HEK293 (cell line): ENCODE measurements around the gene AK8.

ENCODE experiments used
- CTCF ChIA-PET: fragments of 350-600 bp; formaldehyde crosslinking; extraction: SDS; loops from one replicate; lab custom pipeline; 2021; ENCODE audit warnings: antibody characterized with exemption; lab: Yijun Ruan, JAX
- POLR2A ChIA-PET: fragments of 300-600 bp; formaldehyde crosslinking; extraction: SDS; loops from one replicate; lab custom pipeline; 2020; ENCODE audit warnings: antibody characterized with exemption, inconsistent platforms; lab: Yijun Ruan, JAX
- H3K27ac ChIP-seq: fragments of 200-500 bp; sonication (Bioruptor generic); 2 replicates; pipeline ENCODE4 v1.5.1; 2014; ENCODE audit warnings: low read depth, low read length, control low read depth, inconsistent platforms; ENCODE audit errors: extremely low read depth
- H3K36me3 ChIP-seq, 2 experiments: fragments of 200-500 bp in 1 of 2; sonication (Bioruptor generic) in 1 of 2; 1 replicate in 1 of 2; 2 replicates in 1 of 2; pipeline ENCODE4 v1.5.1; 2014 to 2017; ENCODE audit warnings: inconsistent platforms in 2 of 2, low read length in 2 of 2; ENCODE audit not compliant: control insufficient read depth in 2 of 2, insufficient read depth in 1 of 2
- H3K4me1 ChIP-seq: fragments of 200-500 bp; sonication (Bioruptor generic); 2 replicates; pipeline ENCODE4 v1.5.1; 2014; ENCODE audit warnings: mild to moderate bottlenecking, low read length, inconsistent platforms; ENCODE audit not compliant: control insufficient read depth, insufficient read depth
- H3K4me3 ChIP-seq: 2 replicates; pipeline ENCODE4 v1.5.1; 2011; ENCODE audit warnings: low read depth, mild to moderate bottlenecking, control low read depth, low read length, moderate library complexity
- H3K9me3 ChIP-seq: fragments of 200-500 bp; sonication (Bioruptor generic); 2 replicates; pipeline ENCODE4 v1.5.1; 2014; ENCODE audit warnings: low read depth, low read length, inconsistent platforms; ENCODE audit not compliant: control insufficient read depth, insufficient read depth
- GFI1B ChIP-seq: fragments of 450-650 bp; formaldehyde crosslinking; IDR thresholded peaks from 2 replicates; pipeline ENCODE4 v1.5.1; 2016; ENCODE audit warnings: missing biosample characterization, missing genetic modification characterization
- MZF1 ChIP-seq: fragments of 450-650 bp; formaldehyde crosslinking; IDR thresholded peaks from 2 replicates; pipeline ENCODE4 v1.5.1; 2017; ENCODE audit warnings: missing biosample characterization, missing genetic modification characterization, borderline replicate concordance
- OVOL3 ChIP-seq: fragments of 450-650 bp; formaldehyde crosslinking; IDR thresholded peaks from 2 replicates; pipeline ENCODE4 v1.5.1; 2016; ENCODE audit warnings: missing biosample characterization, missing genetic modification characterization
- SALL2 ChIP-seq: fragments of 450-650 bp; formaldehyde crosslinking; IDR thresholded peaks from 2 replicates; pipeline ENCODE4 v1.5.0; 2017; ENCODE audit warnings: missing biosample characterization, mild to moderate bottlenecking, missing genetic modification characterization, borderline replicate concordance
- ZBTB49 ChIP-seq: fragments of 450-650 bp; formaldehyde crosslinking; IDR thresholded peaks from 2 replicates; pipeline ENCODE4 v1.5.1; 2016; ENCODE audit warnings: missing biosample characterization, missing genetic modification characterization, low read depth
- ZFP37 ChIP-seq: fragments of 450-650 bp; formaldehyde crosslinking; IDR thresholded peaks from 2 replicates; pipeline ENCODE4 v1.5.1; 2016; ENCODE audit warnings: missing biosample characterization, missing genetic modification characterization
- ZNF121 ChIP-seq: fragments of 450-650 bp; formaldehyde crosslinking; IDR thresholded peaks from 2 replicates; pipeline ENCODE4 v1.5.1; 2016; ENCODE audit warnings: missing biosample characterization, missing genetic modification characterization
- ZNF169 ChIP-seq: fragments of 450-650 bp; formaldehyde crosslinking; IDR thresholded peaks from 2 replicates; pipeline ENCODE4 v1.5.1; 2016; ENCODE audit warnings: missing biosample characterization, missing genetic modification characterization
- ZNF19 ChIP-seq: fragments of 450-650 bp; formaldehyde crosslinking; IDR thresholded peaks from 2 replicates; pipeline ENCODE4; 2016; ENCODE audit warnings: missing biosample characterization, missing genetic modification characterization, low read depth
- ZNF221 ChIP-seq: fragments of 450-650 bp; formaldehyde crosslinking; IDR thresholded peaks from 2 replicates; pipeline ENCODE4 v1.5.1; 2017; ENCODE audit warnings: missing biosample characterization, missing genetic modification characterization, borderline replicate concordance
- ZNF274 ChIP-seq, 2 experiments: fragments of 200-500 bp in 1 of 2; fragments of 450-650 bp in 1 of 2; sonication (Bioruptor generic) in 1 of 2; formaldehyde crosslinking in 1 of 2; IDR thresholded peaks; 2 replicates each; pipeline versions ENCODE4 v1.5.1 to v1.6.1; 2014 to 2016; ENCODE audit warnings: borderline replicate concordance in 1 of 2, inconsistent platforms in 1 of 2, low read length in 1 of 2, missing biosample characterization in 1 of 2, missing genetic modification characterization in 1 of 2
- ZNF324 ChIP-seq: fragments of 450-650 bp; formaldehyde crosslinking; IDR thresholded peaks from 2 replicates; pipeline ENCODE4 v1.5.1; 2016; ENCODE audit warnings: missing biosample characterization, missing genetic modification characterization
- ZNF394 ChIP-seq: fragments of 450-650 bp; formaldehyde crosslinking; IDR thresholded peaks from 2 replicates; pipeline ENCODE4 v1.5.1; 2016; ENCODE audit warnings: missing biosample characterization, missing genetic modification characterization, mild to moderate bottlenecking, moderate library complexity, borderline replicate concordance
- ZNF521 ChIP-seq: fragments of 450-650 bp; formaldehyde crosslinking; IDR thresholded peaks from 2 replicates; pipeline ENCODE4 v1.5.1; 2017; ENCODE audit warnings: missing biosample characterization, mild to moderate bottlenecking, missing genetic modification characterization
- ZNF555 ChIP-seq: fragments of 450-650 bp; formaldehyde crosslinking; conservative IDR thresholded peaks from 2 replicates; pipeline ENCODE4 v1.5.1; 2017; ENCODE audit warnings: missing biosample characterization, mild to moderate bottlenecking, missing genetic modification characterization, inconsistent platforms
- ZNF830 ChIP-seq: fragments of 450-650 bp; IDR thresholded peaks from 2 replicates; pipeline ENCODE4 v1.5.0; 2018; ENCODE audit warnings: missing biosample characterization, missing genetic modification characterization, low read depth, mild to moderate bottlenecking, moderate library complexity
- ZSCAN16 ChIP-seq: fragments of 450-650 bp; formaldehyde crosslinking; IDR thresholded peaks from 2 replicates; pipeline ENCODE4 v1.5.1; 2016; ENCODE audit warnings: missing biosample characterization, missing genetic modification characterization
- ZSCAN4 ChIP-seq: fragments of 450-650 bp; formaldehyde crosslinking; IDR thresholded peaks from 2 replicates; pipeline ENCODE4 v1.5.1; 2017; ENCODE audit warnings: missing biosample characterization, missing genetic modification characterization
- TF ChIP-seq, protein P1 (sequence below): fragments of 450-650 bp; formaldehyde crosslinking; IDR thresholded peaks from 2 replicates; pipeline ENCODE4 v1.5.1; 2017; ENCODE audit warnings: missing biosample characterization, missing genetic modification characterization
- TF ChIP-seq, protein P2 (sequence below): fragments of 450-650 bp; formaldehyde crosslinking; IDR thresholded peaks from 2 replicates; pipeline ENCODE4 v1.5.1; 2016; ENCODE audit warnings: missing biosample characterization, missing genetic modification characterization
- TF ChIP-seq, protein P3 (sequence below): fragments of 450-650 bp; formaldehyde crosslinking; IDR thresholded peaks from 2 replicates; pipeline ENCODE4 v1.5.0; 2017; ENCODE audit warnings: missing biosample characterization, missing genetic modification characterization, borderline replicate concordance

AK8 gene

GRCh38 chr9:132752877-132753592 lies 125.0 kb downstream of the AK8 start (continued):
- TF ChIP-seq ZBTB49 (tag by site-specific recombination) (no peak), ZSCAN16 (tag by site-specific recombination) (no peak), ZNF221 (tag by site-specific recombination) (no peak), ZNF274 (IDR thresholded peaks at IDR 0.05; ENCODE audit: low read length) (no peak), ZNF274 (tag by site-specific recombination; IDR thresholded peaks at IDR 0.05; ENCODE audit: borderline replicate concordance) (no peak), ZNF394 (tag by site-specific recombination) (no peak), ZNF121 (no peak), ZSCAN4 (tag by site-specific recombination) (no peak), ZNF19 (tag by site-specific recombination) (no peak)
- TF ChIP-seq, protein P1, sequence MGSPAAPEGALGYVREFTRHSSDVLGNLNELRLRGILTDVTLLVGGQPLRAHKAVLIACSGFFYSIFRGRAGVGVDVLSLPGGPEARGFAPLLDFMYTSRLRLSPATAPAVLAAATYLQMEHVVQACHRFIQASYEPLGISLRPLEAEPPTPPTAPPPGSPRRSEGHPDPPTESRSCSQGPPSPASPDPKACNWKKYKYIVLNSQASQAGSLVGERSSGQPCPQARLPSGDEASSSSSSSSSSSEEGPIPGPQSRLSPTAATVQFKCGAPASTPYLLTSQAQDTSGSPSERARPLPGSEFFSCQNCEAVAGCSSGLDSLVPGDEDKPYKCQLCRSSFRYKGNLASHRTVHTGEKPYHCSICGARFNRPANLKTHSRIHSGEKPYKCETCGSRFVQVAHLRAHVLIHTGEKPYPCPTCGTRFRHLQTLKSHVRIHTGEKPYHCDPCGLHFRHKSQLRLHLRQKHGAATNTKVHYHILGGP = no peak
- TF ChIP-seq, all 188 proteins: peak for 42

DNA sequence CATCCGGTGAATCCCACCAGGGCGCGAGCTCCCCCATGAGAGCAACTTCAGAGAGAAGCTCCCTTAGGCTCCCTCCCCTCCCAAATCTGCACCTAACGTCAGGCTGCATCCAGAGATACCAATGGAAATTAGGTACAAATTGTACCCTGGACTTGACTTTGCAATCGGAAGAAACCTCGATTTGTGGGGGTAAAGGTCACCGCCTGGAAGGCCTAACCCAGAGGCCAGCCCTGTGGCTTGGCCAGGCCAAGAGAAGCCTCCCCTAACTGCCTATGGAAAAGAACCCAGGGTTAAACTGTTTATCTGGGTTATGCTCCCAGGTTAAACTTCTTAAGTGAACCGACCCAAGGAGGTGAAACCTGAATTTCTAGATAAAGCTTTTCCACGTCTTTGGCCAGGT lies 127.4 kb downstream of the AK8 start:
- Histone ChIP-seq H3K36me3 (no peaks in the 10 kb centered on the region), H3K4me1 (peaks cover 8% of the 10 kb centered on the region), H3K27ac (no peak overlapping the region), H3K9me3 (no peaks in the 10 kb centered on the region), H3K4me3 (no peak overlapping the region)
- ChIA-PET CTCF (interaction anchor here (0.6 to 1.1 kb wide), 2 partner anchors 12 to 151 kb away, joined by 3 read pairs; no protein-coding TSS in a partner anchor), POLR2A (no interaction called here)
- TF ChIP-seq ZNF521 (tag by site-specific recombination) (no peak), ZNF324 (no peak), GFI1B (tag by site-specific recombination) (no peak), SALL2 (tag by site-specific recombination) (no peak), ZNF830 (tag by site-specific recombination) (no peak), OVOL3 (no peak), ZNF169 (tag by site-specific recombination) (no peak), ZFP37 (tag by site-specific recombination) (no peak), MZF1 (tag by site-specific recombination) (no peak), ZNF555 (no peak)
- TF ChIP-seq, protein P2, sequence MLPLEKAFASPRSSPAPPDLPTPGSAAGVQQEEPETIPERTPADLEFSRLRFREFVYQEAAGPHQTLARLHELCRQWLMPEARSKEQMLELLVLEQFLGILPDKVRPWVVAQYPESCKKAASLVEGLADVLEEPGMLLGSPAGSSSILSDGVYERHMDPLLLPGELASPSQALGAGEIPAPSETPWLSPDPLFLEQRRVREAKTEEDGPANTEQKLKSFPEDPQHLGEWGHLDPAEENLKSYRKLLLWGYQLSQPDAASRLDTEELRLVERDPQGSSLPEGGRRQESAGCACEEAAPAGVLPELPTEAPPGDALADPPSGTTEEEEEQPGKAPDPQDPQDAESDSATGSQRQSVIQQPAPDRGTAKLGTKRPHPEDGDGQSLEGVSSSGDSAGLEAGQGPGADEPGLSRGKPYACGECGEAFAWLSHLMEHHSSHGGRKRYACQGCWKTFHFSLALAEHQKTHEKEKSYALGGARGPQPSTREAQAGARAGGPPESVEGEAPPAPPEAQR (tag by site-specific recombination) = no peak
- TF ChIP-seq, protein P3, sequence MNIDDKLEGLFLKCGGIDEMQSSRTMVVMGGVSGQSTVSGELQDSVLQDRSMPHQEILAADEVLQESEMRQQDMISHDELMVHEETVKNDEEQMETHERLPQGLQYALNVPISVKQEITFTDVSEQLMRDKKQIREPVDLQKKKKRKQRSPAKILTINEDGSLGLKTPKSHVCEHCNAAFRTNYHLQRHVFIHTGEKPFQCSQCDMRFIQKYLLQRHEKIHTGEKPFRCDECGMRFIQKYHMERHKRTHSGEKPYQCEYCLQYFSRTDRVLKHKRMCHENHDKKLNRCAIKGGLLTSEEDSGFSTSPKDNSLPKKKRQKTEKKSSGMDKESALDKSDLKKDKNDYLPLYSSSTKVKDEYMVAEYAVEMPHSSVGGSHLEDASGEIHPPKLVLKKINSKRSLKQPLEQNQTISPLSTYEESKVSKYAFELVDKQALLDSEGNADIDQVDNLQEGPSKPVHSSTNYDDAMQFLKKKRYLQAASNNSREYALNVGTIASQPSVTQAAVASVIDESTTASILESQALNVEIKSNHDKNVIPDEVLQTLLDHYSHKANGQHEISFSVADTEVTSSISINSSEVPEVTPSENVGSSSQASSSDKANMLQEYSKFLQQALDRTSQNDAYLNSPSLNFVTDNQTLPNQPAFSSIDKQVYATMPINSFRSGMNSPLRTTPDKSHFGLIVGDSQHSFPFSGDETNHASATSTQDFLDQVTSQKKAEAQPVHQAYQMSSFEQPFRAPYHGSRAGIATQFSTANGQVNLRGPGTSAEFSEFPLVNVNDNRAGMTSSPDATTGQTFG (tag by site-specific recombination) = no peak
